ENCODE data around the gene IGSF9B. TPM values are rescaled to one million over a fixed set of nuclear protein-coding genes. Genes with fewer than 3 reads are reported as not detected.

The IGSF9B gene
- total and polyA plus RNA-seq, 9 of the 15 experiments (the other 6 are each of a cell fraction or from before 2014, with no cell fraction given): 0.09 TPM; not detected in 8

DNA sequence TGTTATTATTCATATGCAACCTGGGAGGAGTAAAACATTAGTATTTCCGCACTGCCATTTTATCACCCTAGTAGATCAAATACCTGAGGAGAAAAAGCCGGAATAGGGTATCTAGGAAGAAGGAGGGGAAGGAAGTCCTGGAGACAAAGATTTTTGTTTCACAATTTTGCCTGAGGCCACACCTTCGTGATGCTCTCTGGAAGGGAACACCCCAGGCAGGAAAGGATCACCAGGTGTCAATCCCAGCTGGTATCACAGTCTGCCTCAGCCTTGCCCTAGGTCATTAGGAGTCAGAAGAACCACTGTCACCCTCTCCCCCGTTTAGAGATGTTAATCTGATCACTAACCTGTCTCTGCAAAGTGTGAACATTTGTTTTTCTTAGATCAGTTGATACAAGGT lies 35.4 kb upstream of the IGSF9B start:
- H3K4me2 ChIP-seq (ENCODE audit: insufficient read depth, low read length): no peak overlapping the region
- ATAC-seq (no peak), DNase-seq (ENCODE audit: extremely low read depth in 1 of 4, low spot score in 3 of 4) (no peak), FAIRE-seq (no peak)
- no peak overlapping the region for H2AFZ ChIP-seq (ENCODE audit: low read depth, low read length)
- intact Hi-C loops (cut with micrococcal nuclease) (no loop called here), in situ Hi-C loops (cut with MboI) (no loop called here)
- no peaks in the 10 kb centered on the region for H3K9me1 ChIP-seq (ENCODE audit: control insufficient read depth, insufficient read depth, low read length)
- CTCF ChIA-PET (ENCODE audit: low intra/inter-chr PET ratio): no interaction called here
- H3K79me2 ChIP-seq (ENCODE audit: control insufficient read depth, insufficient read depth, low read length): no peaks in the 10 kb centered on the region
- POLR2A ChIA-PET: no interaction called here
- TF ChIP-seq BCL6 (CRISPR knock-in tag; IDR thresholded peaks at IDR 0.05) (no peak), RFX7 (CRISPR knock-in tag; IDR thresholded peaks at IDR 0.05) (no peak), PRPF4 (IDR thresholded peaks at IDR 0.05; ENCODE audit: insufficient read depth, low read depth, low read length, poor library complexity, severe bottlenecking) (no peak), ZNF561 (CRISPR knock-in tag; conservative IDR thresholded peaks at IDR 0.05) (no peak), RBM14 (IDR thresholded peaks at IDR 0.05; ENCODE audit: borderline replicate concordance, insufficient read depth, low read depth, low read length) (no peak), ATF7 (IDR thresholded peaks at IDR 0.05) (no peak), HNRNPK (IDR thresholded peaks at IDR 0.05; ENCODE audit: low read depth, low read length, poor library complexity, severe bottlenecking) (no peak)
- TF ChIP-seq, protein P1, sequence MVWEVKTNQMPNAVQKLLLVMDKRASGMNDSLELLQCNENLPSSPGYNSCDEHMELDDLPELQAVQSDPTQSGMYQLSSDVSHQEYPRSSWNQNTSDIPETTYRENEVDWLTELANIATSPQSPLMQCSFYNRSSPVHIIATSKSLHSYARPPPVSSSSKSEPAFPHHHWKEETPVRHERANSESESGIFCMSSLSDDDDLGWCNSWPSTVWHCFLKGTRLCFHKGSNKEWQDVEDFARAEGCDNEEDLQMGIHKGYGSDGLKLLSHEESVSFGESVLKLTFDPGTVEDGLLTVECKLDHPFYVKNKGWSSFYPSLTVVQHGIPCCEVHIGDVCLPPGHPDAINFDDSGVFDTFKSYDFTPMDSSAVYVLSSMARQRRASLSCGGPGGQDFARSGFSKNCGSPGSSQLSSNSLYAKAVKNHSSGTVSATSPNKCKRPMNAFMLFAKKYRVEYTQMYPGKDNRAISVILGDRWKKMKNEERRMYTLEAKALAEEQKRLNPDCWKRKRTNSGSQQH (CRISPR knock-in tag; IDR thresholded peaks at IDR 0.05): no peak
- H4K20me1 ChIP-seq (replicated peaks; ENCODE audit: control insufficient read depth, insufficient read depth, low read length): no peaks in the 10 kb centered on the region
- no peaks in the 10 kb centered on the region for H3K9me3 ChIP-seq (replicated peaks; ENCODE audit: control insufficient read depth, insufficient read depth, low read depth, low read length)
- no peak overlapping the region for H3K4me3 ChIP-seq
- no peak overlapping the region for H3K27ac ChIP-seq (ENCODE audit: extremely low read depth, low read depth, low read length)
- H3K27me3 ChIP-seq (ENCODE audit: control insufficient read depth in 2 of 2, insufficient read depth in 2 of 2, low read length in 2 of 2): peaks cover 4 to 58% of the 10 kb centered on the region in 2 experiments; a peak in 4 of 5 replicates
- no TSS peak for BruUV-seq (replicated peaks)
- H3K36me3 ChIP-seq (ENCODE audit: control insufficient read depth, insufficient read depth, low read length): no peaks in the 10 kb centered on the region
- H3K9ac ChIP-seq (ENCODE audit: insufficient read depth in 1 of 2, low read depth in 2 of 2, low read length in 2 of 2): no peak overlapping the region
- WGBS (ENCODE audit: insufficient coverage, low coverage, missing lambda C conversion rate): 6% methylated on average over 4 of the region's 4 CpGs
- no peaks in the 10 kb centered on the region for H3K4me1 ChIP-seq (replicated peaks in 1 of 2; ENCODE audit: control insufficient read depth in 2 of 2, insufficient read depth in 2 of 2, low read length in 2 of 2)
